ENCODE measurements around the gene ABHD13.
A peak's percentile ranks its signal among the peaks of the same experiment; 100 is the strongest.

The ABHD13 gene

GRCh38 chr13:108218044-108218974 is at the start of gene ABHD13:
Gene ABHD13 (plus strand): TSS chr13:108218392. CDS start chr13:108229219, 10,827 bp downstream.
- peak within 1 kb of the TSS; percentile 98 for H3K27ac Mint-ChIP-seq
- H3K36me3 Mint-ChIP-seq = no peaks in the 10 kb centered on the region
- peaks cover 61% of the 10 kb centered on the region for H3K4me1 Mint-ChIP-seq
- no peaks in the 10 kb centered on the region for H3K9me3 Mint-ChIP-seq
- H3K27me3 Mint-ChIP-seq = no peaks in the 10 kb centered on the region
- peak within 1 kb of the TSS; percentile 94 for H3K4me3 Mint-ChIP-seq

- peaks cover 34% of the 10 kb centered on the region for H3K9me3 Mint-ChIP-seq
- no peak overlapping the region for H3K27ac Mint-ChIP-seq
- no peak overlapping the region for H3K4me3 Mint-ChIP-seq
- peaks cover 5% of the 10 kb centered on the region for H3K36me3 Mint-ChIP-seq
- H3K27me3 Mint-ChIP-seq = peaks cover 13% of the 10 kb centered on the region
- no peaks in the 10 kb centered on the region for H3K4me1 Mint-ChIP-seq
Measured at GRCh38 chr13:108168929-108169328, 49.3 kb upstream of the ABHD13 start.

- no peak overlapping the region for H3K27ac Mint-ChIP-seq
- peaks cover 3% of the 10 kb centered on the region for H3K27me3 Mint-ChIP-seq
- H3K4me1 Mint-ChIP-seq = no peaks in the 10 kb centered on the region
- H3K36me3 Mint-ChIP-seq = peaks cover 3% of the 10 kb centered on the region
- no peak overlapping the region for H3K4me3 Mint-ChIP-seq
- H3K9me3 Mint-ChIP-seq = peaks cover 17% of the 10 kb centered on the region
Measured at GRCh38 chr13:108176685-108177274, 41.4 kb upstream of the ABHD13 start.

- H3K27me3 Mint-ChIP-seq = no peaks in the 10 kb centered on the region
- H3K4me3 Mint-ChIP-seq = no peak overlapping the region
- peaks cover 7% of the 10 kb centered on the region for H3K9me3 Mint-ChIP-seq
- H3K4me1 Mint-ChIP-seq = no peaks in the 10 kb centered on the region
- H3K36me3 Mint-ChIP-seq = peaks cover 3% of the 10 kb centered on the region
- no peak overlapping the region for H3K27ac Mint-ChIP-seq
Measured at GRCh38 chr13:108178078-108178477, 40.1 kb upstream of the ABHD13 start.

- no peak overlapping the region for H3K4me3 Mint-ChIP-seq
- no peaks in the 10 kb centered on the region for H3K9me3 Mint-ChIP-seq
- no peaks in the 10 kb centered on the region for H3K4me1 Mint-ChIP-seq
- H3K27me3 Mint-ChIP-seq = no peaks in the 10 kb centered on the region
- no peak overlapping the region for H3K27ac Mint-ChIP-seq
- no peaks in the 10 kb centered on the region for H3K36me3 Mint-ChIP-seq
Measured at GRCh38 chr13:108182652-108183051, 35.5 kb upstream of the ABHD13 start.

- Mint-ChIP-seq H3K36me3 (peaks cover 2% of the 10 kb centered on the region), H3K4me3 (no peak overlapping the region), H3K27ac (no peak overlapping the region), H3K27me3 (peaks cover 2% of the 10 kb centered on the region), H3K4me1 (no peaks in the 10 kb centered on the region), H3K9me3 (no peaks in the 10 kb centered on the region)
Measured at GRCh38 chr13:108185223-108185622, 33.0 kb upstream of the ABHD13 start.

- H3K9me3 Mint-ChIP-seq = peaks cover 8% of the 10 kb centered on the region
- no peak overlapping the region for H3K27ac Mint-ChIP-seq
- peaks cover 2% of the 10 kb centered on the region for H3K36me3 Mint-ChIP-seq
- no peaks in the 10 kb centered on the region for H3K4me1 Mint-ChIP-seq
- peaks cover 5% of the 10 kb centered on the region for H3K27me3 Mint-ChIP-seq
- H3K4me3 Mint-ChIP-seq = no peak overlapping the region
Measured at GRCh38 chr13:108188260-108188659, 29.9 kb upstream of the ABHD13 start.

DNA sequence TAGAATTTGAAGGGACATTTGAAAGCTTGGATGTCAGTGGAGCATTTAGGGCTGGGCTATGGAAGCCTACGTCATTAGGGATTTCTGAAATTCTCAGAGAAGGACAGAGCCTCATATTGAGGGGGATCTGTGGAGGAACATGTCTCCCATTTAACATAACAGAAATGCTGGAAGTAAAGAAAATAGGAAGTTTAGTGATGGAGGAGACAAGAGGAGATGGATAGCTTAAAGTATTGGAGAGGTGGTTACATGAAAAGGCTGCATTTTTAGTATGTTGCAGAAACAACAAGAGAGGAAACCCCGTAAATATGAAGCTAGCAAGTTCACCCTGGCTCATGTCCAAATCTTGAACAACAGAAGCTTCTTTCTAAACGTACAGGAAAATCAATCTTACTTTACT is 27.3 kb upstream of the ABHD13 start:
- no peak overlapping the region for H3K4me3 Mint-ChIP-seq
- no peaks in the 10 kb centered on the region for H3K4me1 Mint-ChIP-seq
- H3K36me3 Mint-ChIP-seq = peaks cover 3% of the 10 kb centered on the region
- H3K27me3 Mint-ChIP-seq = peaks cover 5% of the 10 kb centered on the region
- H3K9me3 Mint-ChIP-seq = peaks cover 8% of the 10 kb centered on the region
- H3K27ac Mint-ChIP-seq = no peak overlapping the region

GRCh38 chr13:108193806-108194205 is 24.4 kb upstream of the ABHD13 start:
- Mint-ChIP-seq H3K4me3 (no peak overlapping the region), H3K4me1 (no peaks in the 10 kb centered on the region), H3K36me3 (peaks cover 3% of the 10 kb centered on the region), H3K27ac (no peak overlapping the region), H3K27me3 (peaks cover 12% of the 10 kb centered on the region), H3K9me3 (peaks cover 13% of the 10 kb centered on the region)

- peaks cover 2% of the 10 kb centered on the region for H3K36me3 Mint-ChIP-seq
- H3K4me1 Mint-ChIP-seq = no peaks in the 10 kb centered on the region
- peaks cover 13% of the 10 kb centered on the region for H3K9me3 Mint-ChIP-seq
- no peak overlapping the region for H3K27ac Mint-ChIP-seq
- no peak overlapping the region for H3K4me3 Mint-ChIP-seq
- H3K27me3 Mint-ChIP-seq = peaks cover 12% of the 10 kb centered on the region
Measured at GRCh38 chr13:108194435-108194936, 23.7 kb upstream of the ABHD13 start.

DNA sequence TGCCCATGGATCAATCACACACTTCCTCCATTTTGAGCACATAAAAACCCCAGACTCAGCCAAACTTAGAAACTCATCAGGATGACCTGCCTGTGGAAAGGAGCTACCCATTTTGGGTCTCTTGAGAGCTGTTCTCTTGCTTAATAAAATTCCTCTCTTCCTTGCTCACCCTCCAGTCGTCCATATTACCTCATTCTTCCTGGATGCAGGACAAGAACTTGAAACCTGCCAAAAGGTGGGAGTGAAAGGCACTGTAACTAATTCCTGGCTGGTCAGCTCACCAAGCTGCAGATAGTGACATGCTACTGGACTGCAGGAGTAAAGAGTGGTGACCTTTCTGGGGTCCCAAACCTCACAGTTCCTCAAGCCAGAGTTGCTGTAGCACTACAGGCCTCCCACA is 23.0 kb upstream of the ABHD13 start:
- Mint-ChIP-seq H3K27ac (no peak overlapping the region), H3K27me3 (peaks cover 17% of the 10 kb centered on the region), H3K9me3 (peaks cover 13% of the 10 kb centered on the region), H3K4me3 (no peak overlapping the region), H3K36me3 (peaks cover 2% of the 10 kb centered on the region), H3K4me1 (no peaks in the 10 kb centered on the region)

DNA sequence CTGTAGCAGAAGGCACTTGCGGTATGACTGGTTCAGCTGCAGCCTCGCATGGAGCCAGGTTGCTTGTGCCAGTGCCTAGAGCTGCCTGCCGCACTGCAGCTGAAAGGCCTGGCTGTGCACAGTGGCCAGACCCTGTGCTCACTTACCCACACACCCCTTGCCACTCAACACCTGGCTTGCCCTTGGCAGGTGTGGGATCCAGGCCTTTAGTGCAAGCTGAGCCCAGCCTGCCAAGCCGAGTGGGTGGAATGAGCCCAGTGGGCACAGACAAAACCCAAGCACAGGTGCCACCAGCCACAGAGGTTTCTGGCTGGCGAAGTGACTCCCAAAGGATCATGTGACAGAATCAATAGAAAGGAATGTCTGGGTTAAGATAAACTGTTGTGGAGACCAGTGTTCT is 22.3 kb upstream of the ABHD13 start:
- peaks cover 16% of the 10 kb centered on the region for H3K27me3 Mint-ChIP-seq
- no peak overlapping the region for H3K4me3 Mint-ChIP-seq
- H3K27ac Mint-ChIP-seq = no peak overlapping the region
- H3K9me3 Mint-ChIP-seq = peaks cover 13% of the 10 kb centered on the region
- H3K36me3 Mint-ChIP-seq = peaks cover 2% of the 10 kb centered on the region
- H3K4me1 Mint-ChIP-seq = no peaks in the 10 kb centered on the region

DNA sequence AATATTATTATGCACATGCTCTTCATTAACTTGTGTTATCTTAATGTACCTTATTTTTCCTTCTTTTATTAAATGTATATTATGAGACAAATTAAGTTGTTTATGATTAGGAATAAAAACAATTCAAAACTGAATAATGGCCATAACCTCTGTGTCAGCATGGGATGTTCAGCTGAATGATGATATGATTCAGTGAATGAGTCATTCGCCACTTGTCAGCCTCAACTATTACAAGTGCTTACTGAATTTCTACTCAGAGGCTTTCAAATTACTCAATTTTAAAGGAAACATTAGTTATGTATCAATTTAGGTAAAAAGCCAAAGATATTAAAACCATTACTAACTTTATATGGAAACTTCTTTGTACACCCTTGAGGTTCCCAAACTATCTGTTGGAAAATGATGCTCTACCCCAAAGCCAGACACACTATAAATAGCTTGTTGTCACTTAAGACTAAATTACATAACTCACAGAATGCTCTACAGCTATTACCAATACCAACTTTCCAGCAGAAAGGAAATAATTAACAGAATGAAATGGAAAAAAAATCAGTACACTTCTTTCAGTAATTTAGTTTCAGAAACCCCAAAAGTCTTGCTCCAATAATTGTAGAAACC is 17.3 kb upstream of the ABHD13 start:
- Mint-ChIP-seq H3K27ac (no peak overlapping the region), H3K4me3 (no peak overlapping the region), H3K27me3 (peaks cover 20% of the 10 kb centered on the region), H3K9me3 (peaks cover 11% of the 10 kb centered on the region), H3K36me3 (no peaks in the 10 kb centered on the region), H3K4me1 (no peaks in the 10 kb centered on the region)

GRCh38 chr13:108210551-108210950 is 7.6 kb upstream of the ABHD13 start:
- H3K4me1 Mint-ChIP-seq = peaks cover 13% of the 10 kb centered on the region

DNA sequence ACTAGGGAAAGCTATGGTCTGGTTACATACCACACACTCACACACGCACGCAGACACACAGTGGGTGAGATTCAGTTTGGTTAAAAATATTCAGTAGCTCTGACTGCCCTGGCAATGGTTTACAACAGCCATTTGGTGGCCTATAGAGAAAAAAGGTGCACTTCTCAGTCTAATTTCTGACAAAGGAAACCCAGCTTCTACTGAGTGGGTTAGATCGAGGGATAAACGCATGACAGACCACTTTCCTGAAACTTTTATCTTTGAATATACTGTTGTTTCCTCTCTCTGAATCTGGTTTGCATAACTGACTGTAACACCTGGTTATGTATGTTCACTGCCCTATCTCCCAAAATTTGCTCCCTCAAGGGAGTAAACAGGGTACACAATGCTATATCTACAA is 5.3 kb upstream of the ABHD13 start:
- H3K4me3 Mint-ChIP-seq = no peak overlapping the region
- H3K4me1 Mint-ChIP-seq = peaks cover 22% of the 10 kb centered on the region
- no peaks in the 10 kb centered on the region for H3K27me3 Mint-ChIP-seq
- H3K27ac Mint-ChIP-seq = no peak overlapping the region
- peaks cover 10% of the 10 kb centered on the region for H3K9me3 Mint-ChIP-seq
- H3K36me3 Mint-ChIP-seq = peaks cover 29% of the 10 kb centered on the region

More at GRCh38 chr13:108210551-108210950, 7.6 kb upstream of the ABHD13 start:
- H3K27ac Mint-ChIP-seq = no peak overlapping the region
- H3K27me3 Mint-ChIP-seq = no peaks in the 10 kb centered on the region
- H3K36me3 Mint-ChIP-seq = peaks cover 29% of the 10 kb centered on the region
- peaks cover 13% of the 10 kb centered on the region for H3K9me3 Mint-ChIP-seq
- no peak overlapping the region for H3K4me3 Mint-ChIP-seq

GRCh38 chr13:108213946-108214345 is 4.2 kb upstream of the ABHD13 start:
- Mint-ChIP-seq H3K36me3 (peaks cover 25% of the 10 kb centered on the region), H3K27ac (peak overlapping the region; percentile 95), H3K9me3 (peaks cover 10% of the 10 kb centered on the region), H3K4me3 (peak overlapping the region; percentile 79), H3K27me3 (no peaks in the 10 kb centered on the region), H3K4me1 (peaks cover 23% of the 10 kb centered on the region)

Measured in activated naive CD4-positive, alpha-beta T cell treated with anti-CD3 and anti-CD28 coated beads, Interleukin-2, amount 50 U/mL, for 24 hours (primary cell).